ENCODE data around the gene PALLD. TPM values are rescaled to one million over a fixed set of nuclear protein-coding genes. Genes with fewer than 3 reads are reported as not detected.

The PALLD gene
- polyA plus RNA-seq, 3 donors = 6.1 to 11.8 (median 9.9) TPM

DNA sequence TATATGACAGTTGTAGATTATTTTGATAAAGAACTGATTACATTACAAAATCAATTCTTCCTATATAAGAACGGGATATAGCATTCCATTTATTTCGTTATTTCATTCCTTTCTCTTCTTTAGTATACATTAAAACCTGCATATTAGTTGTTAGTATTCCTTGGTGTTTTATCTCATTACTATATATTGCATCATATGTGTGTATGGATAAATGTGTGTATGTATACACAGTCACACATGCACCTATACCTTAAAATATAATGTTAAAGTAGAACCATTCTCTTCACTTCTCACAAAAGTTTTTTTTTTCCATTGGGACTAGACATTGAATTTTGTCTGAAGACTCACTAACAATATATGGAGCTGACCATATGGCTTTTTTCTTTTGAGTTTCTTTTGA is 5.3 kb upstream of the PALLD start:
- Histone ChIP-seq H2AFZ (ENCODE audit: insufficient read depth, low read depth, low read length, poor library complexity, severe bottlenecking) (no peak overlapping the region), H3K4me1 (ENCODE audit: control insufficient read depth in 1 of 2, insufficient read depth in 2 of 2, low read length in 2 of 2) (peaks cover 16 to 20% of the 10 kb centered on the region in 2 donors), H3K36me3 (replicated peaks in 1 of 2; ENCODE audit: control insufficient read depth in 1 of 2, insufficient read depth in 2 of 2, low read length in 2 of 2) (no peaks in the 10 kb centered on the region), H4K20me1 (ENCODE audit: insufficient read depth, low read length) (no peaks in the 10 kb centered on the region), H3K9ac (ENCODE audit: insufficient read depth, low read length, poor library complexity, severe bottlenecking) (no peak overlapping the region), H3K4me3 (replicated peaks in 1 of 3; ENCODE audit: low read depth in 2 of 3, low read length in 3 of 3) (no peak overlapping the region), H3K79me2 (ENCODE audit: insufficient read depth, low read length) (no peaks in the 10 kb centered on the region), H3K9me3 (replicated peaks in 1 of 2; ENCODE audit: control insufficient read depth in 1 of 2, insufficient read depth in 1 of 2, low read length in 2 of 2) (no peaks in the 10 kb centered on the region), H3K4me2 (replicated peaks; ENCODE audit: extremely low read depth, low read length, poor library complexity, severe bottlenecking) (no peak overlapping the region), H3K27ac (ENCODE audit: low read depth in 1 of 2, low read length in 2 of 2) (no peak overlapping the region), H3K27me3 (ENCODE audit: control insufficient read depth in 2 of 2, insufficient read depth in 2 of 2, low read length in 2 of 2) (no peaks in the 10 kb centered on the region)
- H3K4me1 Mint-ChIP-seq = peaks cover 17% of the 10 kb centered on the region
- intact Hi-C loops (cut with micrococcal nuclease) = no loop called here
- peaks cover 0 to 2% (median 0%) of the 10 kb centered on the region in 7 donors for H3K9me3 Mint-ChIP-seq
- peaks cover 0 to 7% of the 10 kb centered on the region in 2 donors for H3K36me3 Mint-ChIP-seq
- TF ChIP-seq, protein P1, sequence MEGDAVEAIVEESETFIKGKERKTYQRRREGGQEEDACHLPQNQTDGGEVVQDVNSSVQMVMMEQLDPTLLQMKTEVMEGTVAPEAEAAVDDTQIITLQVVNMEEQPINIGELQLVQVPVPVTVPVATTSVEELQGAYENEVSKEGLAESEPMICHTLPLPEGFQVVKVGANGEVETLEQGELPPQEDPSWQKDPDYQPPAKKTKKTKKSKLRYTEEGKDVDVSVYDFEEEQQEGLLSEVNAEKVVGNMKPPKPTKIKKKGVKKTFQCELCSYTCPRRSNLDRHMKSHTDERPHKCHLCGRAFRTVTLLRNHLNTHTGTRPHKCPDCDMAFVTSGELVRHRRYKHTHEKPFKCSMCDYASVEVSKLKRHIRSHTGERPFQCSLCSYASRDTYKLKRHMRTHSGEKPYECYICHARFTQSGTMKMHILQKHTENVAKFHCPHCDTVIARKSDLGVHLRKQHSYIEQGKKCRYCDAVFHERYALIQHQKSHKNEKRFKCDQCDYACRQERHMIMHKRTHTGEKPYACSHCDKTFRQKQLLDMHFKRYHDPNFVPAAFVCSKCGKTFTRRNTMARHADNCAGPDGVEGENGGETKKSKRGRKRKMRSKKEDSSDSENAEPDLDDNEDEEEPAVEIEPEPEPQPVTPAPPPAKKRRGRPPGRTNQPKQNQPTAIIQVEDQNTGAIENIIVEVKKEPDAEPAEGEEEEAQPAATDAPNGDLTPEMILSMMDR (IDR thresholded peaks at IDR 0.05) = no peak
- H3K27me3 Mint-ChIP-seq (ENCODE audit: low read depth in 3 of 3) = no peaks in the 10 kb centered on the region
- WGBS (ENCODE audit: insufficient coverage) = no CpG with 5 or more reads among the region's 2 CpGs
- DNase-seq = no peak
- no peak overlapping the region for H3K4me3 Mint-ChIP-seq
- H3K27ac Mint-ChIP-seq = no peak overlapping the region

DNA sequence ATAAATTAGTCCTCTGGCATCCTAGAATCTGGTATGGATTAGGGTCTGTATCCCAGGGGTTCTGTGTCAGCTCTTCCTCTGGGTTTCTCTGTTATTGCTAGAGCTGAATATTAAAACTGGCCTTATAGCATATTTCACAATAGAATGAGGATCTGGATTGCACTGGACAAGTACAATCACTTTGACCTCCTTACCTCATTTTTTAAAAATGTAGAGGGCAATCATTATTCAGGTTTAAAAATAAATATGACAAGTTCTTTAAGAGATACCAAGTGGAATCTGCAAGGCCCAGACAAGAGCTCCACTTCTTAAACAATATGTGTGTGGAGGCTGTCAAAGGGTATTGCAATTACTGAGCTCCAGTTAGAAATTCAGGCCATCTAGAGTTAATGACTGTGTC is 1.4 kb downstream of the PALLD start:
- H4K20me1 ChIP-seq (ENCODE audit: insufficient read depth, low read length) = no peaks in the 10 kb centered on the region
- Mint-ChIP-seq H3K36me3 (no peaks in the 10 kb centered on the region), H3K27me3 (ENCODE audit: low read depth in 3 of 3) (no peaks in the 10 kb centered on the region), H3K27ac (peak overlapping the region in 1 of 7 donors; percentile 46), H3K4me3 (no peak overlapping the region), H3K9me3 (no peaks in the 10 kb centered on the region), H3K4me1 (peaks cover 28% of the 10 kb centered on the region)
- H3K27ac ChIP-seq (ENCODE audit: low read depth in 1 of 2, low read length in 2 of 2) = no peak overlapping the region
- H3K4me1 ChIP-seq (ENCODE audit: control insufficient read depth in 1 of 2, insufficient read depth in 2 of 2, low read length in 2 of 2) = peaks cover 16 to 36% of the 10 kb centered on the region in 2 donors
- no peak for DNase-seq
- no peak overlapping the region for H2AFZ ChIP-seq (ENCODE audit: insufficient read depth, low read depth, low read length, poor library complexity, severe bottlenecking)
- no peaks in the 10 kb centered on the region for H3K27me3 ChIP-seq (ENCODE audit: control insufficient read depth in 2 of 2, insufficient read depth in 2 of 2, low read length in 2 of 2)
- intact Hi-C loops (cut with micrococcal nuclease) = no loop called here
- H3K36me3 ChIP-seq (replicated peaks in 1 of 2; ENCODE audit: control insufficient read depth in 1 of 2, insufficient read depth in 2 of 2, low read length in 2 of 2) = no peaks in the 10 kb centered on the region
- TF ChIP-seq, protein P1 (IDR thresholded peaks at IDR 0.05) = no peak
- no peak overlapping the region for H3K4me3 ChIP-seq (replicated peaks in 1 of 3; ENCODE audit: low read depth in 2 of 3, low read length in 3 of 3)
- no peaks in the 10 kb centered on the region for H3K79me2 ChIP-seq (ENCODE audit: insufficient read depth, low read length)
- no peaks in the 10 kb centered on the region for H3K9me3 ChIP-seq (replicated peaks in 1 of 2; ENCODE audit: control insufficient read depth in 1 of 2, insufficient read depth in 1 of 2, low read length in 2 of 2)
- H3K4me2 ChIP-seq (replicated peaks; ENCODE audit: extremely low read depth, low read length, poor library complexity, severe bottlenecking) = no peak overlapping the region
- no peak overlapping the region for H3K9ac ChIP-seq (ENCODE audit: insufficient read depth, low read length, poor library complexity, severe bottlenecking)

All from CD14-positive monocyte (primary cell).